GM23338 (cell line): ENCODE data around the gene ABCA6. TPM values are rescaled to one million over a fixed set of nuclear protein-coding genes. Genes with fewer than 3 reads are reported as not detected.

Experiments
- ATAC-seq: fragments of 200-7000 bp; cut with Tn5 transposase; 3 replicates; pipeline ENCODE4 v1.9.1; 2020
- DNase-seq: peaks from one replicate; pipeline ENCODE4 v3.0.0-alpha.2; 2015; ENCODE audit warnings: low spot score
- H2AFZ ChIP-seq: fragments of 200-600 bp; sonication (generic); 2 replicates; pipeline ENCODE4 v1.8.0; 2016; ENCODE audit warnings: antibody characterized with exemption, mild to moderate bottlenecking, moderate library complexity
- H3F3A ChIP-seq: fragments of 200-600 bp; sonication (generic); replicated peaks from 2 replicates; pipeline ENCODE4 v1.8.0; 2017; ENCODE audit warnings: antibody characterized with exemption, mixed run types, low read depth
- H3K27ac ChIP-seq: fragments of 200-600 bp; sonication (generic); 2 replicates; pipeline ENCODE4 v1.6.1; 2016; ENCODE audit warnings: low read depth
- H3K27me3 ChIP-seq: fragments of 200-600 bp; sonication (generic); 2 replicates; pipeline ENCODE4 v1.8.0; 2016; ENCODE audit warnings: mild to moderate bottlenecking, mixed run types, moderate library complexity; ENCODE audit not compliant: insufficient read depth
- H3K36me3 ChIP-seq: fragments of 200-600 bp; sonication (generic); 2 replicates; pipeline ENCODE4 v1.8.0; 2016; ENCODE audit warnings: mild to moderate bottlenecking; ENCODE audit not compliant: insufficient read depth
- H3K4me1 ChIP-seq: fragments of 200-600 bp; sonication (generic); 2 replicates; pipeline ENCODE4 v1.8.0; 2016; ENCODE audit warnings: mild to moderate bottlenecking, moderate library complexity; ENCODE audit not compliant: insufficient read depth
- H3K4me2 ChIP-seq: fragments of 200-600 bp; sonication (generic); 2 replicates; pipeline ENCODE4 v1.7.1; 2017; ENCODE audit warnings: mixed run types
- H3K4me3 ChIP-seq: fragments of 200-600 bp; sonication (generic); 2 replicates; pipeline ENCODE4 v1.6.1; 2016; ENCODE audit warnings: mixed run types
- H3K79me2 ChIP-seq: fragments of 200-600 bp; sonication (generic); replicated peaks from 2 replicates; pipeline ENCODE4 v1.8.0; 2017; ENCODE audit warnings: mild to moderate bottlenecking; ENCODE audit not compliant: insufficient read depth
- H3K9me2 ChIP-seq: fragments of 200-600 bp; sonication (generic); 2 replicates; pipeline ENCODE4 v1.8.0; 2017; ENCODE audit not compliant: insufficient read depth
- H4K20me1 ChIP-seq: fragments of 200-600 bp; sonication (generic); replicated peaks from 2 replicates; pipeline ENCODE4 v1.8.0; 2017; ENCODE audit warnings: mild to moderate bottlenecking; ENCODE audit not compliant: insufficient read depth
- H3K27ac Mint-ChIP-seq: 2 replicates; pipeline ENCODE4 v1.8.0; 2020; ENCODE audit warnings: inconsistent platforms, mild to moderate bottlenecking, moderate library complexity, mixed read lengths
- H3K27me3 Mint-ChIP-seq: 3 replicates; pipeline ENCODE4 v1.8.0; 2022; ENCODE audit warnings: low read depth, mild to moderate bottlenecking, moderate library complexity, mixed read lengths, inconsistent platforms; ENCODE audit not compliant: insufficient read depth, poor library complexity
- H3K36me3 Mint-ChIP-seq: 3 replicates; pipeline ENCODE4 v1.8.0; 2021; ENCODE audit warnings: low read depth, mild to moderate bottlenecking, inconsistent platforms, moderate library complexity, mixed read lengths
- H3K4me1 Mint-ChIP-seq: 3 replicates; pipeline ENCODE4 v1.8.0; 2020; ENCODE audit warnings: mild to moderate bottlenecking, inconsistent platforms, mixed read lengths
- H3K4me3 Mint-ChIP-seq: 3 replicates; pipeline ENCODE4 v1.8.0; 2021; ENCODE audit warnings: moderate library complexity, mild to moderate bottlenecking, inconsistent platforms, mixed read lengths
- H3K9me3 Mint-ChIP-seq: 3 replicates; pipeline ENCODE4 v1.8.0; 2020; ENCODE audit warnings: moderate library complexity, mild to moderate bottlenecking, inconsistent platforms, mixed read lengths
- CREB1 ChIP-seq: fragments of 250-450 bp; sonication (Bioruptor Pico); IDR thresholded peaks from 2 replicates; pipeline ENCODE4 v1.5.0; 2020; ENCODE audit warnings: low read depth, mild to moderate bottlenecking, moderate library complexity
- ETS1 ChIP-seq: IDR thresholded peaks from 2 replicates; pipeline ENCODE4 v1.6.1; 2016; ENCODE audit warnings: antibody characterized with exemption
- EZH2 ChIP-seq: fragments of 200-600 bp; sonication (generic); IDR thresholded peaks from one replicate; pipeline ENCODE4 v1.8.0; 2017; ENCODE audit warnings: antibody characterized with exemption, mild to moderate bottlenecking, low read depth; ENCODE audit not compliant: unreplicated experiment
- EZH2phosphoT487 ChIP-seq: fragments of 200-600 bp; sonication (generic); IDR thresholded peaks from one replicate; pipeline ENCODE4 v1.8.1; 2018; ENCODE audit warnings: antibody characterized with exemption; ENCODE audit not compliant: unreplicated experiment
- JUNB ChIP-seq: IDR thresholded peaks from one replicate; pipeline ENCODE4 v1.6.1; 2016; ENCODE audit warnings: antibody characterized with exemption; ENCODE audit not compliant: unreplicated experiment
- POLR2AphosphoS5 ChIP-seq: IDR thresholded peaks from 2 replicates; pipeline ENCODE4 v1.6.1; 2016; ENCODE audit warnings: antibody characterized with exemption, low read depth
- REST ChIP-seq: IDR thresholded peaks from one replicate; pipeline ENCODE4 v1.6.1; 2018; ENCODE audit warnings: antibody characterized with exemption; ENCODE audit not compliant: unreplicated experiment
- STAT1 ChIP-seq: IDR thresholded peaks from one replicate; pipeline ENCODE4 v1.6.1; 2016; ENCODE audit warnings: antibody characterized with exemption; ENCODE audit not compliant: unreplicated experiment
- ZNF114 ChIP-seq: fragments of 250-450 bp; sonication (Bioruptor Pico); IDR thresholded peaks from 2 replicates; pipeline ENCODE4 v1.5.0; 2020; ENCODE audit warnings: mild to moderate bottlenecking, moderate library complexity
- polyA plus RNA-seq: library from polyadenylated mRNA; unstranded; fragments of >200 nt; fragmentation: Nextera tagmentation; extraction: Ambion mirVana; gene quantifications from 2 replicates; pipeline ENCODE4 v1.2.1, GENCODE V29; 2016
- total RNA-seq: library from RNA; depleted of rRNA; stranded (reverse); fragments of >200 nt; shearing (Covaris generic); gene quantifications from 2 replicates; pipeline ENCODE4 v1.2.3, GENCODE V29; 2014
- TF ChIP-seq, protein P1 (sequence below), 2 experiments: fragments of 200-600 bp in 1 of 2; sonication (generic) in 1 of 2; conservative IDR thresholded peaks; 2 replicates each; pipeline versions ENCODE4 v1.5.1 to v1.6.1; 2016 to 2017; ENCODE audit warnings: antibody characterized with exemption in 2 of 2, low read depth in 2 of 2, mild to moderate bottlenecking in 2 of 2, moderate library complexity in 1 of 2

Gene ABCA6
- total and polyA plus RNA-seq, 2 experiments from 2014 or later, result not detected

- no peaks in the 10 kb centered on the region for H3K36me3 ChIP-seq
- H3F3A ChIP-seq, result no peaks in the 10 kb centered on the region
- H3K79me2 ChIP-seq, result no peaks in the 10 kb centered on the region
- ATAC-seq (peak; percentile 70), DNase-seq (peak; percentile 26)
- H3K27ac Mint-ChIP-seq, result peak overlapping the region; percentile 77; the same call in 1 of the 2 replicates
- H3K9me3 Mint-ChIP-seq, result no peaks in the 10 kb centered on the region
- no peak overlapping the region for H3K4me3 Mint-ChIP-seq
- no peaks in the 10 kb centered on the region for H3K36me3 Mint-ChIP-seq
- H3K27ac ChIP-seq, result no peak overlapping the region
- no peak overlapping the region for H3K4me2 ChIP-seq
- no peak overlapping the region for H2AFZ ChIP-seq
- H3K4me1 ChIP-seq, result no peaks in the 10 kb centered on the region
- no peaks in the 10 kb centered on the region for H3K27me3 ChIP-seq
- H3K4me1 Mint-ChIP-seq, result peaks cover 18% of the 10 kb centered on the region
- H4K20me1 ChIP-seq, result no peaks in the 10 kb centered on the region
- no peak overlapping the region for H3K4me3 ChIP-seq
- TF ChIP-seq POLR2AphosphoS5, result no peak
- no peak for TF ChIP-seq EZH2phosphoT487
- no peak for TF ChIP-seq CREB1 (CRISPR knock-in tag)
- no peak for TF ChIP-seq ETS1
- TF ChIP-seq EZH2, result no peak
- TF ChIP-seq, protein P1, sequence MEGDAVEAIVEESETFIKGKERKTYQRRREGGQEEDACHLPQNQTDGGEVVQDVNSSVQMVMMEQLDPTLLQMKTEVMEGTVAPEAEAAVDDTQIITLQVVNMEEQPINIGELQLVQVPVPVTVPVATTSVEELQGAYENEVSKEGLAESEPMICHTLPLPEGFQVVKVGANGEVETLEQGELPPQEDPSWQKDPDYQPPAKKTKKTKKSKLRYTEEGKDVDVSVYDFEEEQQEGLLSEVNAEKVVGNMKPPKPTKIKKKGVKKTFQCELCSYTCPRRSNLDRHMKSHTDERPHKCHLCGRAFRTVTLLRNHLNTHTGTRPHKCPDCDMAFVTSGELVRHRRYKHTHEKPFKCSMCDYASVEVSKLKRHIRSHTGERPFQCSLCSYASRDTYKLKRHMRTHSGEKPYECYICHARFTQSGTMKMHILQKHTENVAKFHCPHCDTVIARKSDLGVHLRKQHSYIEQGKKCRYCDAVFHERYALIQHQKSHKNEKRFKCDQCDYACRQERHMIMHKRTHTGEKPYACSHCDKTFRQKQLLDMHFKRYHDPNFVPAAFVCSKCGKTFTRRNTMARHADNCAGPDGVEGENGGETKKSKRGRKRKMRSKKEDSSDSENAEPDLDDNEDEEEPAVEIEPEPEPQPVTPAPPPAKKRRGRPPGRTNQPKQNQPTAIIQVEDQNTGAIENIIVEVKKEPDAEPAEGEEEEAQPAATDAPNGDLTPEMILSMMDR (conservative IDR thresholded peaks at IDR 0.05; ENCODE audit: low read depth in 2 of 2), result peak in 1 of 2 experiments; percentile 25; a peak in 2 of 4 replicates
- TF ChIP-seq ZNF114 (CRISPR knock-in tag), result no peak
- no peak for TF ChIP-seq JUNB
- H3K9me2 ChIP-seq, result no peaks in the 10 kb centered on the region; the same call in 1 of the 2 replicates
- peaks cover 2% of the 10 kb centered on the region for H3K27me3 Mint-ChIP-seq
Observed at GRCh38 chr17:69067274-69068047, 74.2 kb downstream of the ABCA6 start.

DNA sequence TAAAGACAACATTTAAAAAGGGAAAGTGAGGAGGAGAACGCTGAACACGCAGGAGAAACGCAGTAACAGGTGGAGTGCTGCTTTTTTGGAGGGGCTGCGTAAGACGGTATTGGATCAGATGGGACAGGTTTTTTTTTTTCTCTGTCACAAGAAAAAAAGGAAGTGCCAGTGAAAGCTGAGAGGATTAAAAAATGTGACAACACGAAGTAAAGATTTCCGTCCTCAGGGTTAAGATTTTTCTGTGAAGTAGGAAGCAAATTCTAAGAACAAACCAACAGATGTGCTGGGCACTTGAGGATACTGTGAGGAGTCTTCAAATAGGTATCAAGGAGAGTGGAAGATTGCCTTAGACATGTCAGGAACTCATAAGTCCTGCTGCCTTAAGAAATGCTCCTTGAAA lies 75.2 kb downstream of the ABCA6 start:
- ATAC-seq (no peak), DNase-seq (no peak)
- no peak overlapping the region for H3K4me2 ChIP-seq
- H3K4me1 Mint-ChIP-seq, result peaks cover 18% of the 10 kb centered on the region
- no peak overlapping the region for H2AFZ ChIP-seq
- H3K36me3 ChIP-seq, result no peaks in the 10 kb centered on the region
- no peaks in the 10 kb centered on the region for H4K20me1 ChIP-seq
- H3K27me3 Mint-ChIP-seq, result peaks cover 2% of the 10 kb centered on the region
- no peak overlapping the region for H3K27ac Mint-ChIP-seq
- H3K9me3 Mint-ChIP-seq, result no peaks in the 10 kb centered on the region
- H3K9me2 ChIP-seq, result no peaks in the 10 kb centered on the region
- H3K4me3 Mint-ChIP-seq, result no peak overlapping the region
- no peaks in the 10 kb centered on the region for H3K27me3 ChIP-seq
- H3K4me1 ChIP-seq, result no peaks in the 10 kb centered on the region
- no peaks in the 10 kb centered on the region for H3K36me3 Mint-ChIP-seq
- H3K79me2 ChIP-seq, result no peaks in the 10 kb centered on the region
- no peak for TF ChIP-seq CREB1 (CRISPR knock-in tag)
- TF ChIP-seq, protein P1 (conservative IDR thresholded peaks at IDR 0.05; ENCODE audit: low read depth in 2 of 2), result no peak
- TF ChIP-seq STAT1, result no peak
- TF ChIP-seq REST, result no peak
- no peak overlapping the region for H3K27ac ChIP-seq
- H3K4me3 ChIP-seq, result no peak overlapping the region
- H3F3A ChIP-seq, result no peaks in the 10 kb centered on the region
